Activated T-cell treated with anti-CD3 and anti-CD28 coated beads, Interleukin-2, amount 50 U/mL, for 48 hours (primary cell): Measurements from ENCODE around the gene CCL20.
"Not testable (repeated sequence)": the region's sequence is repeated elsewhere in the genome, so short reads cannot be mapped to it uniquely, and the experiment has no call there.

Experiments
- DNase-seq, 2 experiments: peaks; one replicate each; pipeline ENCODE4 v3.0.0-alpha.2; 2020

Gene CCL20

DNA sequence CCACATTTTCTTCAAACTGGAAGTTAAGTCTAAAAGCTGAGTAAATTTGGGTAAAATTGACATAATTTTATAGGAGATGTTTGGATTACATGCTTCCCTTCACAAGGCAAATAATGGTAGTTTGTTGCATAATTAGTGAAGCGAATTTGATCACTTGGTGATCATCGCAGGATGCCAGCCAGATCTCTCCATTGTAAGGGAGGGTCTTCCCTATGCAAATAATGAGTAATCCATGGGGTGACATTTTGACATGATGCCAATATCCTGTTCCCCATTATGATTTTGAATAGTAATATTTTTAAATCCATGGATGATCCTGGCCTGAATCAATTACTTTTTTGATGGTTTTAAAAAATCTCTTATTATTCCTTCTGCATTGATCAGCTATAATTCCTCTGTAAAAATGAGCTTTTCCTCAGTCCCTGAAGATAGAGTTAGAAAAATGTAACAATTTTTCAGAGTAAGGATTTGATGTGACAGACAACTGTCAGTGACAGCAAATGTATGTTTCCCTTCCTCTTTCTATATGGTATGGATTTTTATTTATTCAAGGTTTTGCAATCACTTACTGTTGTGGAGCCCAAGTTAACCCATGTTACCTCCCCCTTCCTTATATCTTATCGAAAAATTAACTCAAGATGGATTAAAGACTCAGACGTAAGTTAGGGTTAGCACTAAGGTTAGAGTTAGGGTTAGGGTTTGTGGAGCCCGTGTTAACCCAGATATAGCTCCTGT lies 21.4 kb downstream of the CCL20 start:
- DNase-seq: no peak

DNA sequence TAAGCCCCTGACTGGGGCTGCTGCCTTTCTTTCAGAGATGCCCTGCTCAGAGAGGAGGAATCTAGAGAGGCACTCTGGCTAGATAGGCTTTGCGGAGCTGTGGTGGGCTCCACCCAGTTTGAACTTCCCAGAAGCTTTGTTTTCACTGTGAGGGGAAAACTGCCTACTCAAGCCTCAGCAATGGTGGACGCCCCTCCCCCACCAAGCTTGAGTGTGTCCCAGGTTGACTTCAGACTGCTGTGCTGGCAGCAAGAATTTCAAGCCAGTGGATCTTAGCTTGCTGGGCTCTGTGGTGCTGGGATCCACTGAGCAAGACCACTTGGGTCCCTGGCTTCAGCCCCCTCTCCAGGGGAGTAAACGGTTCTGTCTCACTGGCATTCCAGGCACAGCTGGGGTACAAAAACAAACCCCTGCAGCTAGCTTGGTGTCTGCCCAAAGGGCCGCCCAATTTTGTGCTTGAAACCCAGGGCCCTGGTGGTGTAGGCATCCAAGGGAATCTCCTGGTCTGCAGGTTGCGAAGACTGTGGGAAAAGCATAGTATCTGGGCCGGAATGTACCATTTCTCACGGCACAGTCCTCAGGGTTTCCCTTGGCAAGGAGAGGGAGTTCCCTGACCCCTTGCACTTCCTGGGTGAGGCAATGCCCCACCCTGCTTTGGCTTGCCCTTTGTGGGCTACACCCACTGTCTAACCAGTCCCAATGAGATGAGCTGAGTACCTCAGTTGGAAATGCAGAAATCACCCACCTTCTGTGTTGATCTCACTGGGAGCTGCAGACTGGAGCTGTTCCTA lies 25.9 kb downstream of the CCL20 start:
- not testable (repeated sequence) for DNase-seq

DNA sequence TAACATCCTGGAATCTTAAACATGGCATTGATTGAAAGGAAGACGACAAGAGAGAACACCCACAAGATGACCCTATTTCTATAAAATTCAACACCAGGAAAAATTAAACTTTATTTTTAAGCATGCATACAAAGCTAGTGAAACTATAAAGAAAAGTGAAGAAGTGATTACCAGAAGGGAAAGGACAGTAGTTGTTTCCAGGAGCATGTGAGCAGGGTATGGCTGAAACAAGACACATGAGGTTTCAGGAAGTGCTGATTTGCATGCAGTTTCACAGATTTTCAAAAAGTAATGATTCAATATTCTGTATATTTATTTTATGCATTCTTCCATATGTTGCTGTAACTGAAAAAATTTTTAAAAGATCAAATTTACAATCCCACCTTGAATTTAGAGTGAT lies 33.2 kb downstream of the CCL20 start:
- no peak for DNase-seq

DNA sequence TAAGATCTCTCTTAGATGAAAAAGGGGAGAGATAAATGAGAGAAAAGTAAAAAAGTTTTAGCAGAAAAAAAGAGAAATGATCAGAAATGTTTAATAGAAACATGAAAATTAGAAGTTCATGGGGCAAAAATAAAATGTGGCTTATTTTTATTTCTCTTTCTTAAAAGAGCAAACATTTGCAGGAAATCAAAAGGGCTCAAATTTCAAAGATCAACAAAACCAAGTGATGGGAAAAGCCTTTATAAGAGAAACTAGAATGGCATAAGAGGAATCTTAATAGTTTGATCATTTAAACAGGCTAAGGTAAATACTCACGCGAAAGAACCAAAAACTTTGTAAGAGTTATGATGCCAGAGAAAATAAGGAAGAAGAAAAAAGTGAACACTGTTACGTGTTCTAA lies 34.5 kb downstream of the CCL20 start:
- DNase-seq: no peak

DNA sequence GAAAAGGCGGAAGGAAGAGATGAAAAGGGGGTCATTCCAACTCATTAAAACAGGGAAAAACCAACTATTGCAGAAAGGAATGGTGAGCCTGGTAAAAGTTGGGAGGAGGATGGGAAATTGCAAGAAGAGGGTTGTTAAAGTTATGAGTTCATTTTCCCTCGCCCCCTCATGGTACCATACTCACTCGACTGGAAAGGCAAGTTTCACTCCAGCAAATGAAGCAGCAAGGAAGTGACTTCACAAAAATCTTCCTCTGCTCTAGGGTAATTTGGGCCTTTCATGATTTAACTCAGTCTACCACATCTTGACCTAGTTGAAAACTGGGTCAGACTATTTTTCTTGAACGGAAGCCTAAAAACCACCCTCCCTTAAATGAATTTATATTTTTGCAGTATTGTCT lies 34.9 kb downstream of the CCL20 start:
- DNase-seq: no peak

DNA sequence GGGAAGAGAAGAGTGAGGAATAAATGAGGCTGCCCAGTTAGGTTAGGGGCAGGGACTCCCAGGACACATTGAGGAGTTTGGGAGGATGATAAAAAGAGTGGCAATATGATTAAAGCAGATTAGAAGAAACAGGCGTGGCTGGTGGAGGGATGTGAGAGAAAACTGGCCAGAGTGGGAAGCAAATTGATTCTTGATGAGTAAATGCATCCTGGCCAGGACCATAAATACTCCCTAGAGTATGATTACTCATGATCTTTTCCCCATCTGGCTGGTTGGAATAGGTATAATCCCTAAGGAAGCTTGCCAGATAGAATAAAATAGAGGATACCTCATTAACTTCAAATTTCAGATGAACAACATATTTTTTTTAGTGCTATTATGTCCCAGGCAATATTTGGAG lies 36.3 kb downstream of the CCL20 start:
- no peak for DNase-seq

DNA sequence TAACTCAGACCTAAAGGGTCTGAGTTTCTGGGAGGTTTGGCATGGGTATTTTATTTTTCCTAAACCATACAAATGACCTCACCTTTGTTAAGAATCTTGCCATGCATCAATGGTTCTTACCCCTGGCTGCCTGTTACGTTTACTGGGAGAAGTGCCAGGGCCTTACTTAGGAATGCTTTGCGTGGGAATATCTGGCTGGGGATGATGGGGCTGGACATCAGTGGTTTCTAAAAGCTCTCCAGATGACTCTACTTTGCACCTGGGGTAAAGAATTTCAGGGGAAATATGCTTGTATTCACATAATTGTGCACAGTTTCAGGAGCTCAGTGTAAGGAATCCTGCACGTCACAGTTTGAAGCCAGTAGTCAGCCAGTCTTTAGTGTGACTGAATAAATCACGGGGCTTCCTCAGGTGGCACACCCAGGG lies 39.6 kb downstream of the CCL20 start:
- no peak for DNase-seq

DNA sequence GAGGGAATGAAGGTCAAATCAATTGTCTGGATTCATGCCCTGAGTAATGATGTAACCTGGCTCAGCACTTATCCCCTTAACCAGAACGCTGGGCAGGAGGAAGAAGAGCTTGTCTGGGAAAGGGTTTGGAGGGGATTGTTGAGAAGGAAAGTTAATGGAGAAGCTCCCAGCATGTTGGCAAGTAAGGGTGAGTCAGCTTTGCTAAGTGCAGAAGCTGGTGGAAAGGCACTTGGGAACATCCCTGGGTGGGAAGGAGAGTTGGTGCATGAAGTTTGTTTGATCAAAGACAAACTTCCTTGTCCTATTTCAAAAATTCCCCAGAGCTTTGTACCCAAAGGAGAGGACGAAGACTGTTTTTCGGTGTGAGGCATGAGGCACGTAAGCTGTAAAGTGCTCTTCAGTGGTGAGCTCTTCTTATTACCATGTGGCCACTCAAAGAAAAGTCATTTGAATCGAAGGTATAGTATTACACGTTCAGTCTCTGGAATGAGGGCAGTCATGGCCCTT lies 40.2 kb downstream of the CCL20 start:
- DNase-seq: no peak

DNA sequence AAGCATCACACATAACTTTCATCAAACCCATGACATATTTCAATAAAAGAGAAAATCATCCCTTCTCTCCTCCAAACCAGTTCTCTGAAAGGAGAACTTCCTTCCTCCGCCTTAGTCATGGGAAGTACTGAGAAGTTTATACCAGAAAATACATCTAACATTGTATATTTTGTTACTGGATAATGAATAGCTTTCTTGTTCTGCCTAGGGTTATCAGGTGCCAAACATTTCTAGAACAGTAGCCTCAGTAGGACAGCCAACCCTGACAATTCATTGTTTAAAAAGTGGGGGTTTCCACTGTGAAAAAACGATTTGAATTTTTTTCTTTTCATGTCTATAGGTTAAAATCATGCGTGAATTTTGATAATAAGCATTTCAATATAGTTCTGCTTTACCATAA lies 41.8 kb downstream of the CCL20 start:
- DNase-seq: no peak

DNA sequence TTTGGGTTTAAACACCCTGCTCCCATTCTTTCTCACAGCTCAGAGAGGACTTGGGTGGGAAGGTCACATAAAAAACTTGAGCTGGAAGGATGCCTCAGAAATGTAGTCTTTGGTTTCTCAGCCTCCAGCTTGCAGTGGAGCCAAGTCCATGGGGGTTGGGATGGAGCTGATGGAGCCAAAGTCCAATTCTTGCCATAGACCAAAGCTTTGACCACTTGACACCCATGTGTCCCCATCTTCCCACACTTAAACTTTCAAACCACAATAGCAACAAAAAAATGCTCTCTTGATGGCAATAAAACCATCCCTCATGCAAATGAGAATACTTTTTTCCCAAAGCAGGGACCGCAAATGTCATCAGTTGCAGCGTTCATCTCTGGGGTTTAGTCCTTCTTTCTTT lies 43.1 kb downstream of the CCL20 start:
- DNase-seq: no peak

DNA sequence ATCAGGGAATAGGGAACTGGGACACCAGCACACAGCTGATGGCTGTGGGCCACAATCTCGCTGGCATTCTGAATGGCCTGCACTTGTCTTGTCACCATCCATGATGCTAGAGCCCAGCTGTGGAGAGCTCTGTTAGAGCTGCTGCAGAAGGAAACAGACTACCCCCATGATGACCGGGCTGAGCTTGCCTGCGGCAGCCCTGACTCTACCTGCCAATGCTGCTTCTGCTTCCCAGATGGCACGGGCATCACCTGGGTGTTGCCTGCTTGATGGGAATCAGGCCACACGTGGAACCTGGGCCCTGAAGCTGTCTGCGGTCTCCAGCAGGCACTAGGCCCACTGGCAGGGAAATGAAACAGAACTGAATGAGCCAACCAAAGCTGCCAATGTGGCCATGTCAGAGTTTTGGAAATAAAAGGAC lies 46.6 kb downstream of the CCL20 start:
- no peak for DNase-seq

DNA sequence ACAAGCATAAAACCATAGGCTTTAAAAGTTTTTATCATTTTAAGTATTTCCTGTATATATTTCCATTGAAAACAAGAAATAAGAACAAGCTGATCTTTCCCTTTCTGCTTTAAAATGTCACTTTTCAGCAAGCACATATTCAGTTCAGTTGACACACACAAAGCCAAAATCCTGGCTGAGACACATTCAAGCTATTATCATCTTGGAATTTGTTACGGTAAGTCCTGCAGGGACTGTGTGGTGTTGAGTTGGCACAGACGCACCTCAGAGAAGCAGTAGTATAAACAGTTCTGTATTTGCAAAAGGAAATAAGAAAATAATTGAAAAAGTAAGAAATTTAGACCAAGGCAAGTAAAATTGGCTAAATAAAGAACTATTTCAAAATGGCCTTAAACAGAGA lies 47.4 kb downstream of the CCL20 start:
- DNase-seq: no peak

DNA sequence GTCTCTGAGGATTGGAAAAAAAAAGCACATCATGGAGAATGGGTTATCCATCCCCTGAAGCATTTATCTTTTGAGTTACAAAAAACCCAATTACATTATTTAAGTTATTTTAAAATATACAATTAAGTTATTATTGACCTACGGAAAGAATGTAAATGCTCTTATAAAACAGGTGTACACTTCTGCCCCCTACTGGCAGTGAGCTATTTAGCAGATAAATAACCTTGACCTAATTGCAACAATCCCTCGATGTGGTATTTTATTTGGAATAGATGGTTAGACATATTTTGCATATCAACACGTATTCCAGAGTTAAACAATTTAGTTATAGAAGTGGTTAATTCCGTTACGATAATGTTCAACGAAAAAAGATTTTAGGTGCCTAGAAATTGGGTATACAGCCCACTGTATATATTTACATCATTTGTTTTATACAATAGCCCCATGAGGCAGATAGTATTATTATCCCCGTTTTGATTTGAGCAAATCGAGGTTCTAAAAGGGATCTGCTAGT lies 48.6 kb downstream of the CCL20 start:
- no peak for DNase-seq

DNA sequence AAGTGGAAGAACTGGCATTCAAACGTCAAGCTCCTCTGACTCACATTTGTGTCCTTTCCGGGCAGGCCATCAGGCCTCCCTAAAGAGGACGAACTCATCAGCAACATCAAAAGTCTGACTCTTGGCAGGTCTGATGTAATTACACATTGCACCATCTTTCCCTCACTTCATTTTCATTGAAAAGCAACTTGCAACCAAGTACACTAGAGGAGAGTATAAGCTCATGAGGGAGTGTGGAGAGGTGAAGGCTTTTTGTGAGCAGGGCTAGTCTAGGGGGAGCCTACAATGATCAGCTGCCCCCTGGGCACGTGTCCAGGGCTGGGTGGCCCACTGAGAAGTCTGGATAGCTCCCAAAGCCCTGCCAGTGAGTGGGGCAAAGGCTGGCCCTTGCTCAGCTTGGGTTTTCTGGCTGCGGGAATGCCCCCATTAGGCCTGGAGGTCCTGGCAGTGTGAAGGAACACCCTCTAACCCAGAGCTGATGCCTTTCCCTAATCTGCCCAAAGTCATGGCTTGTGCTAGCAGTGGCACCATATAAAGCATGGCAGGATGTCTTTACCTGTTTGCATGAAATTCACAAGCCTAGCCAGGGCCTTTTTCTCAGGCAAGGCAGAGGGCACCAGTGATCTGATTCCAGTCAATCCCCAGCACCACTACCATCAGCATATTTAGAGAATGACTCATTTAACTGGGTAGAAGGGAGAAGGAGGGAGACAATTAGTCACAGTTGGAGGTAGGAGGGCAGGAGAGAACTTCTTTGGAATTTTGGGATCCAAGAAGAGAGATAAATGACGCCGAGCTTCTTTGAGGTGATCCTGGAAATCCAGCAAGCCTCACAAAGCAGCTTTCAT lies 49.3 kb downstream of the CCL20 start:
- no peak for DNase-seq

DNA sequence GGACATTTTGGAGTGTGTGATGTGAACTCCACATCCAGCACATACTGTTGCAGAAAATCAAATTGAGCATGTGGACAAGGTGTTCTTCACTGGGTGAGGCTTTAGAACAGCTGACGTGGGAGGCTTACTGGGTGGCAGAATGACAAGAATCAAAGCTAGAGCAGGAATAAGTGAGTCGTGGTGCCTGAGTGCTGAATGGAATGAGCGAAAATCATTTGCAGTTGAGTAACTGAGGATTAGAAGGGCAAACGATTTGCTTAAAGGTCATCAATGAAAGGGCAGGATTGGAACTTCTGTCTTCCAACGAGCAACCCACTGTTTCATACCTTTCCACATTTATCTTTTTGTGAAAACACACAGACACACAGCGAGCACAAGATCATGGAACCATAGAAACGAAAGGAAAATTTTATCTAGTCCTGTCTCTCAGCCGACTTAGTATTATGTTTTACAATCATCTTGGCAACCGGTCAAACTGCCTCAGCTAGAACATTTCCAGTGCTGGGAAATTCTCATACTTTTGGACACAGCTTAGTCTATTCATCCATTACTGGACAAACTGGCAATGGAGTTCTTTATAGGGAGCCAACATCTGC lies 50.6 kb downstream of the CCL20 start:
- DNase-seq: no peak

DNA sequence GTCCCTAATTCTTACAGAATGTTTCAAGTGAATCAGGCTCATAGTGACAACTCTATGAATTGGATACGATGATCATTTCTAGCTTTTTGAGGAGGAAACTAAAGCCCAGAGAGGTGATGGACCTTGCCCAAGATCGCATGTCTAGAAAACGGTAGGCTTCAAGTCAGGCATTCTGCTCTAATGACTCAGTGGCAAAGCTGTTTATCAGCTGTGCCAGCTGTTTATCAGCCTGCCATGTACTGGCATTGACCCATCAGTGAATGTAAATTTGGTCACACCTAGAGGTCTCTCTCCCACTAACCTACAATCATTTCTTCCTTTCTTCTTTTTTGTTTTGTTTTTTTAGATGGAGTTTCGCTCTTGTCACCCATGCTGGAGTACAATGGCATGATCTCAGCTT lies 51.6 kb downstream of the CCL20 start:
- DNase-seq: no peak
